OCI-M1 (cell line): ENCODE data around the gene LHPP.

Source experiments
- DNase-seq: peaks from one replicate; lab custom pipeline; 2025; lab: John Stamatoyannopoulos, UW

LHPP gene

GRCh38 chr10:124448696-124449169 is 12.9 kb upstream of the LHPP start:
- no peak for DNase-seq

- no peak for DNase-seq
These were observed 12.2 kb upstream of the LHPP start for GRCh38 chr10:124449170-124450011.

- DNase-seq, result no peak
These were observed 11.4 kb upstream of the LHPP start, which contains the start of gene NKX1-2 for GRCh38 chr10:124450012-124450782. NKX1-2 (minus strand) TSS chr10:124450035; CDS start chr10:124449943, 92 bp downstream.

- DNase-seq, result no peak
These were observed 10.9 kb upstream of the LHPP start for GRCh38 chr10:124450783-124451057.

- DNase-seq, result no peak
These were observed 10.3 kb upstream of the LHPP start for GRCh38 chr10:124451276-124451675.

- peak; percentile 55 for DNase-seq
These were observed 7.5 kb upstream of the LHPP start for GRCh38 chr10:124453960-124454610.

- no peak for DNase-seq
These were observed 6.2 kb upstream of the LHPP start for GRCh38 chr10:124455441-124455840.

GRCh38 chr10:124458473-124458872 is 3.1 kb upstream of the LHPP start:
- no peak for DNase-seq

- DNase-seq, result no peak
These were observed 2.7 kb upstream of the LHPP start for GRCh38 chr10:124458889-124459288.

DNA sequence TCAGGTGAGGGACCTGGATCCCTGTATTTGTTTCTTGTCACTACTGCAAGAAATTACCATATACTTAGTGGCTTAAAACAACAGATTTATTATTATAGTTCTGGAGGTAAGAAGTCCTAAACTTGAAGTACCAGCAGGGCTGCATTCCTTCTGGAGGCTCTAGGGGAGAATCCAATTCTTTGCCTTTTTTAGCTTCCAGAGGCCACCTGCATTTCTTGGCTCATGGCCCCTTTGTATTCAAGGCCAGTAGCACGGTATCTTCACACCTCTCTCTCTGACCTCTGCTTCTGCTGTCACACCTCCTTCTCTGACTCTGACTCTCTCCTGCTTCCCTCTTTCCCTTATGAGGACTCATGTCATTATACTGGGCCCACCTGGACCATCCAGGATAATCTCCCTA is 2.2 kb upstream of the LHPP start:
- no peak for DNase-seq

DNA sequence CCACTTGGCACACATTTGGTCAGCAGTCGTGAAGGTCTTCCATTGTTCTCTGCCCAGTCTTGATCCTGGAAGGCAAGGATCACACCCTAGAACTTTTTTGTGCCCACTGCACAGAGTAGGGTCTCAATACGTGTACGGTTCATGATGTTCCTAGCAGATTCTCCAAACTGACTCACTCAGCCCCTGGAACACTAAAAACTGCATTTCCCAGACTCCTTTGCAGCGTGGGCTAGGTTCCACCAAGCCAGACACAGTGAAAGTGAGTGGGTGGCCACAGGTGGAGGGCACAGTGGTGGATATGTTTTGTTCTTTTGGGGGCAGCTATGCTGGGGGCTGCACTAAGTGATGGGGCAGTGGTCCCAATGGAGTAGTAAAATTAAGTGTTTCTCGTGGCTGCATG is 1.5 kb upstream of the LHPP start:
- no peak for DNase-seq

- DNase-seq, result no peak
These were observed 699 bp downstream of the LHPP start for GRCh38 chr10:124462348-124462695.

DNA sequence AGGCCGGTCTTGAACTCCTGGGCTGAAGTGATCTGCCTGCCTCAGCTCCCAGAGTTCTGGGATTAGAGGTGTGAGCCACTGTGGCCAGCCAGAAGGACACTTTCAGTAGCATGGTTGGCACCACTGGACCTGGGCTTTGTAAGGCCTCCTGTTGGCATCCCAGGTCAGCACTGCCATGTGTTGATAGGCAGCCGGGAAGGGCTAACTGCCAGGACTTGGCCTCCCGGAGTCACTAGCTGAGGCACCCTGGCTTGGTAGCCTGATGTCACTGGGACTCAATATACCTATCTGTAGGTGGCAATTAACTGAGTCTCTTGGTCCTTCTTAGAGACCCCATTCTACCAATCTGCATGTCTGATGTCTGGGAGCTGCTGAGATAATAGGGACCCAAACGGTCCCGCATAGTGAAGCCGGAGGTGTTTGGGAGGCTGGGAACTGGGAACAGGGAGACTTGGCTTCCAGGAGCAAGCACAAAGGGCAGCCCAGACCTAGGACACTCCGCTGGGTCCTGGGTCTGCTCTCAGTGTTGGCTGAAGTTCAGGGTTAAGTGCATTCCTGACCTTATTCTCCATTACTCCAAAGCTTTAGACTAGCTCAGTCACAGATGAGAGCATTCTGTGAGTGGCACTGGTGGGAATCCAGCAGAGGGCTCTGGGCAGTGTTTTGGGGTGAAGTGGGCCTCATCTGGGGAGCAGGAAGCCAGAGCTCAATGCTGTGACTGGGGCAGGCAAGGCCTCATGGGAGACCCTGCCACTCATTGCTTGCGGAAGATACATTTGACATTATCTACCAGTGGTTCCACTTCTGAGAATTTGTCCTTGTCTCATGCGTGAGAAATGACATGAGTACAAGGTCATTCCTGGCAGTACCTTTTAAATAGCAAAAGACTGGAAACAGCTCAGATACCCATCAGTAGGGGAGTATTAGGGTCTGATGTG is 2.7 kb downstream of the LHPP start:
- DNase-seq, result peak; percentile 56

GRCh38 chr10:124465003-124465776 is 3.6 kb downstream of the LHPP start:
- DNase-seq, result peak; percentile 79

- peak; percentile 89 for DNase-seq
These were observed 4.3 kb downstream of the LHPP start for GRCh38 chr10:124465777-124466488.

DNA sequence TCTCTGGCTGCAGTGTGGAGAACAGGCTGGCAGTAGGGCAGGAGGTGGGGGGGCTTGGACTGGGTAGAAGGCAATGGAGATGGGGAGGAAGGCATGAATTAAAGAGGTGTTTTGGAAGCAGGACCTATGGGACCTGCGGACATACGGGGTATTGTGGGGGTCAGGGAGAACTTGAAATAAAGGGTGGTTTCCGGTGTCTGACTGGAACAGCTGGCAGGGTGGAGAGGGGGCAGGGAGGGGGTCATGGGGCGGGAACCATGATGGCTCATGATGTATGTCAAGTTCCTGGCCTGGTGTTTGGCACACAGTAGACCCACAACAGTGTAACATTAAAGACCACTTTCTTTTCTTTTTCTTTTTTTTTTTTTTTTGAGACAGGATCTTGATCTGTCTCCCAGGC is 5.5 kb downstream of the LHPP start:
- no peak for DNase-seq

- DNase-seq, result no peak
These were observed 7.0 kb downstream of the LHPP start for GRCh38 chr10:124468624-124469023.

GRCh38 chr10:124469956-124470484 is 8.4 kb downstream of the LHPP start:
- DNase-seq, result no peak

- DNase-seq, result no peak
These were observed 9.2 kb downstream of the LHPP start for GRCh38 chr10:124470544-124471434.
